Activated CD8-positive, alpha-beta memory T cell treated with anti-CD3 and anti-CD28 coated beads for 48 hours (primary cell): ENCODE measurements around the gene PTPRE.

Experiments used
- DNase-seq, 3 experiments: peaks; one replicate each; pipeline ENCODE4 v3.0.0-alpha.2; 2020; ENCODE audit warnings: low read depth in 2 of 3, low spot score in 2 of 3

The PTPRE gene

GRCh38 chr10:128018691-128019090 is 111.8 kb downstream of the PTPRE start:
- no peak for DNase-seq

GRCh38 chr10:128022261-128023196 is 115.6 kb downstream of the PTPRE start:
- DNase-seq = no peak

DNA sequence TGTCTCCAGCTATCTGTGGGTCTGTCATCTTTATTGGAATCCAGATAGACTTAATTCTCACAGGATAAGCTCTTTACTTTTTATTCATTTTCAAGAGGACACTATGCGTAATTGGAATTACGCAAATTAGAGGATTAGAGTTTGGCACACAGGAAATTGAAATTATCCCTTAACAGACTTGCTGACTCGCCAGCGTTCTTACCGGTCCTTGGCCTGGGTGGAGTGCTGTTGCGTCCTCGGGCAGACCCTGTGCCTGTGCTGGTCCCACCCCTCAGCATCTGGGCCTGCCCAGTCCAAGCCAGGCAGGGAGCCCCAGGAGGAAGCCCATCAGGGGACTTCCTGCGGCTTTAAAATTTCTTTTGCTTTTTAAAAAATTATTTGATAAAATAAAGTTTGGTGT is 117.5 kb downstream of the PTPRE start:
- no peak for DNase-seq

DNA sequence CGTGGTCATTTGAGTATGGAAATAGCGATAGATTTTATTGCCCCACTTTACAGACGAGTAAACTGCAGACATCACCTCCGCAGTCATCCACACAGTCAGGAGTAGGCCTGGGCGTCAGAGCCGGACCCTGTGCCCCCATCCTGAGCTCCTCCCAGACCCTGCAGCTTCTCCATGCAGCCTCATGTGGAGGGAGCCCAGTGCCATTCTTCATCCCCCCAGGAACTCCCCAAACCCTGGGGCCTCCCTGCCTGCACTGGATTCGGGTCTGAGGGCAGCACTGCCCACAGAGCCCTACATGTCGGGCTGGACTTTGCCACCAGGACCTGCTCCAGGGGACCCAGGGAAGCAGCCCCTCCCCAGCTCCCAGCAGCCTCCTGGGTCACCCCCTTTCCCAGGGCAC is 118.5 kb downstream of the PTPRE start:
- no peak for DNase-seq

- no peak for DNase-seq
Measured at GRCh38 chr10:128025951-128026350, 119.0 kb downstream of the PTPRE start.

DNA sequence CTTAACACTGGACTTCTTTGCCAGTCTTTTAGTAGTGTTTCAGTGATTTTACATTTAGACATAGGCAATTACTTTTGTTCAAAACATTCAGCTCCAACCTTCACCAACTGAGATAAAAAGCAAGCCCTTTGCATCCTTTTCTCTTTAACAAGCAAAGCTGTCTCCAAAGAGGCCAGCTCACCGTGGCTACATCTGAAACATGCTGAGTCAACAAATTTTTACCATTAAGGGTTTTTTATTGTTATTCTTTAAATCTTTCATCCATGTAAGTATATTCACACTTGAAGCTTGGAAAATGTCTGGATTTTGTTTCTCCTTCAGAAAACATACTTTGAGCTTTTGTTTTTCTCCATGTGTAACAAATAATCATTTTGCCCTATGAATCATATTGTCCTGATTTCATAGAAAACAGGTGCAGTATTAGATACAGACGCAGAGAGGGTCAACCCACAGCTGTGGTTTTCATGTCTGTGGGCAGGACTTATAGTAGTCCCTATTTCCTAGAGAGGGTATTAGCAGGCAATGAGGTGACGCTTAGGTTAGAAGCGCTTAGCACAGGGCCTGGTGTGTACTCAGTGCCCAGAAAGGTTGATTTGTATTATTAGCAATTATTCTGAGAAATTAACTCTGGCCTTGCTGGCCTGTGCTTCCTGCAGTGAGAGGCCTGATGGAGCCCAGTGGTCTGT is 119.9 kb downstream of the PTPRE start:
- no peak for DNase-seq

DNA sequence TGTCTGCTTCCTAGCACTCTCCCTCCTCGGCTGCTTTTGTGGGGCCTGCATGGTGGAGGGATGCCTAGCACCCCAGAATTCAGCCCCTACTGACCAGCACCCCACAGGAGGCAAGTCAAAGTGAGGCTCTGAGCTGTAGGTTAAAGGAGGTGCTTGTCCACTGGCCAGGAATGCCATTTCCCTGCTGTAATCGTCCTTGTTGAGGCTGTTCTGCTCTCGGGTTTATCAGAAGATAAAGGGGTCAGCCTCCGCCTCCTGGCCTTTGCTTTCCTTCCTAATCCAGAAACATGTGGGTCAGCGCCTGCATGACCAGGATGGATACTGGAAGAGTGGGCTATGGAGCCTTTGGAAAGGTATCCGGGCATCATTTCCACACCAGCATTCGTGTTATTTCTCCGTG is 120.4 kb downstream of the PTPRE start:
- no peak for DNase-seq

- no peak for DNase-seq
Measured at GRCh38 chr10:128027822-128028507, 121.1 kb downstream of the PTPRE start.

DNA sequence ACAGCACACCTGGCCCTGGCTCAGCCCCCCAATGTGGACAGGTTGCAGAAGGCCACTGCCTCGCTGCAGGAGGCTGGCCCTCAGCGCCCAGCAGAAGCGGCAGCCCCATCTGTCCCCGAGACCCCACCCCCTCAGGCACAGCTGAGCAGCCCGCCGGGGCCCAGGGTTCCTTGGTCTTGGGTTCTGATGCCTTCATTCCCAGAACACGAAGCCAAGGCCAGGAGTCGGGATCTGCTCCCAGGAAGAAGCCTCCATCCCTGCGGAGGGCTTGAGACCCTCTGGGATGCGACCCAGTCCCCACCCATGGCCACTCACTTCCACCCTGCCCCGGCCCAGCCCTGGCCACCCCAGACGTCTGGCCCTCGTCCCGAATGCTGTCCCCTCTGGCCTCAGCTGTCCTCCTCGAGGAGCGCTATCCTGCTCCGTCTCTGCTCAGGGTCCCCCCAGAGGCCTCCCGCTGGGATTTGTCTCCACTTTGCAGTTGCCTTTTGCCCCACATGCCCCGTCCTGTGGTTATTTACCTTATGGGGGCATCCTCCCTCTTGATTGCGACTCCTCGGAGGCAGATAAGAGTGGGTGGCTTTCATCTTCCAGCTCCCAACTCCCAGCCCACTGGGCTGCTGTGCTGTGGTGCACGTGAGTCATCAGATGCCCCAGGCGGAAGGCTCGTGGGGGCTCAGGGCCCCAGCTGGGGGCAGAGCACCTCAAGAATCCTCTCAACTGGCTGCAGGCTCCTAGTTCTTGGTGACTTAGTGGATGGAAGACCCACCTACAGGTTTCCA is 121.8 kb downstream of the PTPRE start:
- no peak for DNase-seq

DNA sequence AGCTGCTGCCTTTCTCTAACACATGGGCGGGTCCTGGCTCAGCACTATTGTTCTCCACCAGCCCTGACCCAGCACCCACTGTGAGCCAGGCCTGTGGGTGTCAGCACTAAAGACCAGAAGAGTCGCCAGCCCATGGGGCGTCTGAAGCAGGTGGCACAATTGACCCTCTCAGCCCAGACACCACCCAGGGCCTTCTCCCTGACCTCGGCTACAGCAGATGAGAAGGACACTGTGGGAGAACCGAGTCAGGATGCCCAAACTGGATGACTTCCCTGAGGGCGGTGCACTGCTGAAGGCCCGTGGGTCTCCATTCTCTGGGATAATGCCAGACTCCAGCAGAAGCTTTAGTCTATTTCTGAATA is 122.4 kb downstream of the PTPRE start:
- DNase-seq = no peak

GRCh38 chr10:128029731-128030369 is 122.9 kb downstream of the PTPRE start:
- DNase-seq = no peak

- DNase-seq = no peak
Measured at GRCh38 chr10:128030498-128031072, 123.7 kb downstream of the PTPRE start.

DNA sequence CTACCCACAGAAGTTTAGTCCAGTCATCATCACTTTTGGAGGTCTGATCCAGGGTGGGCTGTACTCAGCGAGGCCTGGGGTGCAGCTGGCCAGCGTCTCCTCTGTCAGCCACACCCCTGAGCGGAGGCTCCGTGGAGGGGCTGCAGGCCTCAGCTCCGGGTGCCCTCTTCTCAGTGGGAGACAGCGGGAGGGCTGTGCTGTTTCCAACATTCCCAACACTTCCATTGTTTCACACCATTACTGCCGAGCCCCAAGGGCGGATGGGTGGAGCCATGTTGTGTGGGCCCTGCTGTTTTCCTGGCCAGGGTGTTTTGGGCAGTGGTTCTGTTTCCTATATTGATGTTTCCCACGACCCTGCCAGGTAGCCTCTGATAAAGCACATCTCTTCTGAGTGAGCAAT is 124.3 kb downstream of the PTPRE start:
- no peak for DNase-seq

GRCh38 chr10:128032466-128032865 is 125.6 kb downstream of the PTPRE start:
- DNase-seq = no peak

DNA sequence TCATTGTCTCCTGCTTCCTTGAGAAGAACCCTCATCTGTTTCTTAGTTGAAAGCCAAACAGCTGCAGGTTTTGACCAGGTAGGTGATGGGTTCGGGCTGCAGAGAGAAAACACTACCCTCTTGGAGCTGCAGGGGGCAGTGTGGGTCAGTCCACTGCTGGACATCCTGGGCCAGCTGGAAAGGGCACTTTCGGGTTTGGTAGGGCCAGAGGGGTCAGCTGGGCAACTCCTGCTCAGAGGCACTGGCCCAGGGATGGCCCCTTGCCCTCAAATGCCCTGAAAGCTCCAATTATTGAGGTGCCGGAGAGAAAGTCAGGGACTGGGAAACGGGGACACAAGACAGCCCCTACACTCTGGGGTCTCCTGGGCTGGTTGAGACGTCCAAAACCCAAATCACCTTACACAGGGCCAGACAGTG is 128.7 kb downstream of the PTPRE start:
- DNase-seq = peak in 2 of 3 experiments; percentile 47 to 62

GRCh38 chr10:128036011-128036615 is 129.2 kb downstream of the PTPRE start:
- DNase-seq = no peak

GRCh38 chr10:128036746-128037543 is 130.0 kb downstream of the PTPRE start:
- no peak for DNase-seq

GRCh38 chr10:128040096-128040495 is 133.2 kb downstream of the PTPRE start:
- DNase-seq = no peak

- DNase-seq = no peak
Measured at GRCh38 chr10:128040681-128041080, 133.8 kb downstream of the PTPRE start.
